BLaER1 (cell line): Measurements from ENCODE around the gene FAM227A.
A peak's percentile ranks its signal among the peaks of the same experiment; 100 is the strongest.

Source experiments
- H3K27ac ChIP-seq: shearing (Covaris generic); formaldehyde crosslinking; 2 replicates; pipeline ENCODE4 v1.8.1; 2022
- H3K27me3 ChIP-seq: shearing (Covaris generic); formaldehyde crosslinking; 2 replicates; pipeline ENCODE4 v1.8.1; 2022
- H3K36me3 ChIP-seq: shearing (Covaris generic); formaldehyde crosslinking; 2 replicates; pipeline ENCODE4 v1.8.1; 2022
- H3K4me1 ChIP-seq: shearing (Covaris generic); formaldehyde crosslinking; 2 replicates; pipeline ENCODE4 v1.8.1; 2022
- H3K4me2 ChIP-seq: shearing (Covaris generic); formaldehyde crosslinking; 2 replicates; pipeline ENCODE4 v1.8.1; 2022
- H3K4me3 ChIP-seq: shearing (Covaris generic); formaldehyde crosslinking; 2 replicates; pipeline ENCODE4 v1.8.1; 2022
- H3K9ac ChIP-seq: shearing (Covaris generic); formaldehyde crosslinking; 2 replicates; pipeline ENCODE4 v1.8.1; 2022
- H3K9me3 ChIP-seq: shearing (Covaris generic); formaldehyde crosslinking; 2 replicates; pipeline ENCODE4 v1.8.1; 2022
- H4K20me1 ChIP-seq: shearing (Covaris generic); formaldehyde crosslinking; 2 replicates; pipeline ENCODE4 v1.8.1; 2022
- Cebpa-rat ChIP-seq: shearing (Covaris generic); IDR thresholded peaks from 2 replicates; pipeline ENCODE4 v1.8.1; 2022

FAM227A gene

DNA sequence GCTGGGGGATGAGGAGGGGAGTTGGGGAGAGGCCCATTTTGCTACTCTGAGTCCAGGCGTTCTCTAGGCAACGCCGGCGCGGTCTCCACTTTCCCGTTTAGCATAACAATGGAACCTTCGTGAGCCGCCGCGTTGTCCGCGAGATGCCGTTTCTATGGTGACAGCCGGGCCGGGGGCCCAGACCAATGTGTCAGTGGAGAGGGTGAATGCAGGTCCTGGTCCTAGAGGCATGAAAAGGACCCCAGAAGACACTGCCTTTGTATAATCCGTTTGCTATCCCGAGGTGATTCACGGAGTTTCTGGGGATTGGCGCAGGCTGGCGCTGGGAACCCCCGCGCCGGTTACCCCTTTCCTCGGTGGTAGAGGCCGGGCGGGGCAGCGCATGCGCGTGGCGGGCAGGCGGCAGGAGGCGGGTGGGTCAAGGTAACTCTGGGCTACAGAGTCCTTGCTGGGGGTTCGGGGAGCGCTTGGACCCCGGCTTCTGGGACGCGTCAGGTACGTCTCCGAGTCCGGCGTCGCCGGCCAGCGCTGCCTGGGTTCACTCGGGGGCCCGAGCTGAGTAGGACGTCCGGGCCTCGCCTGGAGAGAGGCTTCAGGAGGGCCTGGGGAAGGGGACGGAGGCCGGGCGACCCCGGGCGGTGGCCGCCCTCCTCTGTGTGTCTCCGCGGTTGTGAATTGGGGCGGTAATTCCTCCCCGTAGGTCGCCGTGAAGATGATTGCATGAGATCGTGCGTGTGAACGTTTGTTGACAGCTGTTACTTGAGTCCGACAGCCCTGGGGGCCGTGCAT, at the start of gene FAM227A, which contains the start of gene CBY1:
FAM227A (minus strand) TSS at position 137 of the 789 bp plus-strand sequence. CDS start 6,224 bp downstream, outside the sequence.
CBY1 (plus strand) TSS at position 383 of the 789 bp plus-strand sequence. CDS start 11,417 bp downstream, outside the sequence.
- Histone ChIP-seq H3K4me2 (peak within 1 kb of the TSS; percentile 98), H3K9ac (peak within 1 kb of the TSS; percentile 99), H3K27me3 (no peaks in the 10 kb centered on the region), H3K4me1 (peaks cover 25% of the 10 kb centered on the region), H3K27ac (peak within 1 kb of the TSS; percentile 99), H3K4me3 (peak within 1 kb of the TSS; percentile 87), H3K9me3 (no peaks in the 10 kb centered on the region), H4K20me1 (peaks cover 12% of the 10 kb centered on the region), H3K36me3 (peaks cover 5% of the 10 kb centered on the region; the same call in 1 of the 2 replicates)
- no peak for TF ChIP-seq Cebpa-rat

DNA sequence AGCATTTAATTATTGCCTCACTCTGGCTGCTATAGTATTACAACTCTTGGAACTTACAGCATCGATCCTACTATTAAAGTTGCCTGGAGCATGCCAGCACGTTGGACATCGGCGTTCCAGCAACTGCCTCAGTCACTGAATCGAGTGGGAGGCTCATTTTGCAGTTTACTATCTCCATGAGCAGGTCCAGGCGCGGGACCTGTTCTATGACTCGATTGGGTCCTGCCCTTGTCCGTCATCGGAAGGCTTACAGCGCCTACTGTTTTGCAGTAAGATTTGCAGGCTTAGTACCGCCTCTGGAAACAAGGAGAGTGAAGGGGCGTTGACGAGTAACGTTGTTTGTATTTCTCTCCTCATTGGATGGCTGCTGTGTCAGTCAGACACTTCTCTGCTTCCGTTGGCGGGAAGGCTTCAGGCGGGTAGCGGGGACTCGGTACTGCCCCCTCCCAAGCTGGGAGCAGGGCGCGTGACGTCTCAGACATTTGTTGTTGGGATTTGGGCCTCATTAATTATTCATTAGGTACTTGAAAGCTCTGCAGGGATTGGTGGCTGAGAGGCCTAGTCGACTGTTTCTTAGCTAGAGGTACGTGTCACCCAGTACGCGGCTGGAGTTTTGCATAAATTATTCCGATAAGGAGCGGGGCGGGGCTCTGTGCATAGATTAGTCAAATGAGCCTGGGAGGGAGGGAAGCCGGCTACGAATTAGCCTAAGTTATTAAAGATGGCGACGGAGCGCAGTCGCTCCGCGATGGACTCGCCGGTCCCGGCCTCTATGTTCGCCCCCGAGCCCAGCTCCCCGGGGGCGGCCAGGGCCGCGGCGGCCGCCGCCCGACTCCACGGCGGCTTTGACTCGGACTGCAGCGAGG, 49.3 kb upstream of the FAM227A start, which contains the start of gene GTPBP1:
GTPBP1 (plus strand) TSS at position 710 of the 866 bp plus-strand sequence; CDS start at position 722, 12 bp downstream.
- Histone ChIP-seq H4K20me1 (peaks cover 46% of the 10 kb centered on the region), H3K9me3 (no peaks in the 10 kb centered on the region), H3K4me3 (peak within 1 kb of the TSS; percentile 94), H3K27ac (peak within 1 kb of the TSS; percentile 95), H3K36me3 (peaks cover 12% of the 10 kb centered on the region), H3K4me1 (peaks cover 56% of the 10 kb centered on the region), H3K4me2 (peak within 1 kb of the TSS; percentile 99), H3K27me3 (no peaks in the 10 kb centered on the region; the same call in 1 of the 2 replicates), H3K9ac (peak within 1 kb of the TSS; percentile 96)
- no peak for TF ChIP-seq Cebpa-rat

DNA sequence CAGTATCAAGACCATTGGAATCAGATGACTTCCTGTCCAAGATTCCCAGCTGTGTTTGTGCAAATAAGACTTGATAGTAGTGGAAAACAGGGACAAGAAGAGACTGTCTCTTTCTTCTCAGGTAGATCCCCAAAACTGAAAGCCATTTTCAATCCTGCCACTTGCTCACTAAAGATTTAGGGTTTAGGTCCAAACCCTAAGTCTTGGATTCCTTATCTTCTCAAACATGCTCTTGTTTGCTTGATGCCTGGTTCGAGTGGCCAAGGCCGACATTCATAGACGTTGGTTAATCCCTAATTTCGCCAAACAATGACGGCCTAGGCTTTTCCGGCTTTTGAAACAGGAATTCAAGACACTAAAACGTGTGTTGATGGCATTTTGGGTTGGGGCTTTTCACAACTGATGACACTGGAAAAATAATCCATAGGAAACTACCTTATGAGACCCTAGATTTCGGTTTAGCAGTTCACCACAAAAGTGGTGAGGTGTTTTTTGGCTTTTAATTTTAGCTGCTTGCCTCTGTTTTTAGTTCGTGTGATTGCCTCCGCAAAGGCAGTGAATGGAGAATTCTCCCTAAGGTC, 48.6 kb upstream of the FAM227A start:
- TF ChIP-seq Cebpa-rat: no peak
- peak overlapping the region; percentile 58 for H3K4me3 ChIP-seq

GRCh38 chr22:38700789-38701628, 44.8 kb upstream of the FAM227A start, which contains the start of gene JOSD1:
Gene JOSD1, minus strand, starts transcription at chr22:38700943. Its CDS starts 956 bp downstream, at chr22:38699987.
- Histone ChIP-seq H3K27ac (peak within 1 kb of the TSS; percentile 92), H3K27me3 (no peaks in the 10 kb centered on the region; the same call in 1 of the 2 replicates), H4K20me1 (peaks cover 33% of the 10 kb centered on the region), H3K4me1 (peaks cover 62% of the 10 kb centered on the region), H3K4me3 (peak within 1 kb of the TSS; percentile 95), H3K36me3 (0 out of 2 replicates have a peak, but pooled peaks cover 4% of the 10 kb centered on the region), H3K9ac (peak within 1 kb of the TSS; percentile 94), H3K4me2 (peak within 1 kb of the TSS; percentile 83), H3K9me3 (no peaks in the 10 kb centered on the region)
- TF ChIP-seq Cebpa-rat: no peak

More for the DNA sequence above, 48.6 kb upstream of the FAM227A start:
- peak overlapping the region; percentile 60 for H3K9ac ChIP-seq
- H3K4me2 ChIP-seq: peak overlapping the region; percentile 74
- H3K27ac ChIP-seq: peak overlapping the region; percentile 15; the same call in 1 of the 2 replicates
- no peaks in the 10 kb centered on the region for H3K9me3 ChIP-seq
- peaks cover 56% of the 10 kb centered on the region for H3K4me1 ChIP-seq
- peaks cover 5% of the 10 kb centered on the region; the same call in 1 of the 2 replicates for H3K36me3 ChIP-seq
- H3K27me3 ChIP-seq: no peaks in the 10 kb centered on the region; the same call in 1 of the 2 replicates
- H4K20me1 ChIP-seq: peaks cover 39% of the 10 kb centered on the region

GRCh38 chr22:38700270-38700788, 44.1 kb upstream of the FAM227A start:
- Histone ChIP-seq H3K27me3 (no peaks in the 10 kb centered on the region; the same call in 1 of the 2 replicates), H3K9me3 (no peaks in the 10 kb centered on the region), H3K9ac (peak overlapping the region; percentile 94), H3K27ac (peak overlapping the region; percentile 92), H3K4me3 (peak overlapping the region; percentile 95), H3K36me3 (0 out of 2 replicates have a peak, but pooled peaks cover 4% of the 10 kb centered on the region), H3K4me1 (peaks cover 62% of the 10 kb centered on the region), H3K4me2 (peak overlapping the region; percentile 83), H4K20me1 (peaks cover 31% of the 10 kb centered on the region; the same call in 1 of the 2 replicates)
- no peak for TF ChIP-seq Cebpa-rat

DNA sequence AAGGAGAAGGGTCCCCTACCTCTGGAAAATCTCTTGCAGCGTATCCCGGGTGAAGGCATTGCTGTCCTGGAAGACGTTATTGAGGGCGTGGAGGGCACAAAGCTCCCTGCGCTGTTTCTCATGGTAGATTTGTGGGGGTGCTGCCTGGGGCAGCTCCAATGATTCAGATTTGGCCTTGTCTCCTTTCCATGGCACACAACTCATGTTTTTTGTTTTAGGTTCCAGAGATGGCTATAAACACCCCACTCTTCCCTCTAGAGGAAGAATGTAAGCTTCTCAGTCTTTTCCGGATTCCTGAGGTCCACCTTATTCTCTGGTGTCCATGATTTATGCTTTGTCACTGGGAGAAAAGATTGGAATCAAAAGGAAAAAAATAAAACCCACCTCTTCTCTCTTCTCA, 43.6 kb upstream of the FAM227A start:
- Histone ChIP-seq H3K4me3 (peak overlapping the region; percentile 95), H3K27me3 (no peaks in the 10 kb centered on the region; the same call in 1 of the 2 replicates), H3K9me3 (no peaks in the 10 kb centered on the region), H3K4me2 (peak overlapping the region; percentile 83), H3K4me1 (peaks cover 58% of the 10 kb centered on the region), H3K27ac (no peak overlapping the region), H3K9ac (peak overlapping the region; percentile 94), H3K36me3 (0 out of 2 replicates have a peak, but pooled peaks cover 4% of the 10 kb centered on the region), H4K20me1 (peaks cover 37% of the 10 kb centered on the region)
- no peak for TF ChIP-seq Cebpa-rat

- H3K27me3 ChIP-seq: no peaks in the 10 kb centered on the region; the same call in 1 of the 2 replicates
- H3K4me2 ChIP-seq: peak overlapping the region; percentile 83
- no peaks in the 10 kb centered on the region for H3K9me3 ChIP-seq
- H3K36me3 ChIP-seq: peaks cover 8% of the 10 kb centered on the region
- no peak for TF ChIP-seq Cebpa-rat
- H3K27ac ChIP-seq: no peak overlapping the region
- H4K20me1 ChIP-seq: peaks cover 43% of the 10 kb centered on the region
- peak overlapping the region; percentile 94 for H3K9ac ChIP-seq
- peaks cover 52% of the 10 kb centered on the region for H3K4me1 ChIP-seq
- H3K4me3 ChIP-seq: peak overlapping the region; percentile 95
Observed at GRCh38 chr22:38699143-38699542, 43.0 kb upstream of the FAM227A start.
